A549 (cell line): ENCODE measurements around the gene XIRP1. TPM values are rescaled to one million over a fixed set of nuclear protein-coding genes. Genes with fewer than 3 reads are reported as not detected.

Experiments used
- ATAC-seq, 2 experiments: fragments of 200-7000 bp in 1 of 2; fragments of >200 bp in 1 of 2; cut with Nextera tagmentation in 1 of 2; cut with Tn5 transposase in 1 of 2; 3 replicates each; pipeline versions ENCODE4 v1.8.0 to v1.9.1; 2018 to 2020; ENCODE audit warnings: mild to moderate bottlenecking in 1 of 2, moderate library complexity in 1 of 2
- CTCF ChIA-PET: fragments of 300-600 bp; sonication (Branson Sonifier 250); formaldehyde crosslinking; extraction: SDS; loops from one replicate; lab custom pipeline; 2021; ENCODE audit warnings: antibody characterized with exemption, inconsistent platforms; lab: Yijun Ruan, JAX
- POLR2A ChIA-PET: fragments of 350-600 bp; formaldehyde crosslinking; extraction: SDS; loops from one replicate; lab custom pipeline; 2021; ENCODE audit warnings: antibody characterized with exemption, inconsistent platforms; lab: Yijun Ruan, JAX
- DNase-seq, 2 experiments: peaks; one replicate each; pipeline versions ENCODE4 v3.0.0 to v3.0.0-alpha.2; 2011 to 2016; ENCODE audit warnings: low read depth in 1 of 2, low spot score in 1 of 2
- FAIRE-seq: peaks from 2 replicates; lab custom pipeline; 2011; peaks lifted over from hg19 to GRCh38; lab: Jason Lieb, UNC
- H3K27ac ChIP-seq, 2 experiments: fragments of >200 bp; sonication (Bioruptor Twin); formaldehyde crosslinking; 3 replicates each; pipeline ENCODE4 v1.5.1; 2016 to 2017
- H3K4me1 ChIP-seq: fragments of >200 bp; sonication (Bioruptor Twin); formaldehyde crosslinking; 3 replicates; pipeline ENCODE4 v1.6.1; 2016
- H3K4me2 ChIP-seq: fragments of >200 bp; sonication (Bioruptor Twin); formaldehyde crosslinking; 3 replicates; pipeline ENCODE4 v1.6.1; 2016
- H3K4me3 ChIP-seq: fragments of >200 bp; sonication (Bioruptor Twin); formaldehyde crosslinking; 3 replicates; pipeline ENCODE4 v1.5.1; 2016
- H3K9me3 ChIP-seq: fragments of >200 bp; sonication (Bioruptor Twin); formaldehyde crosslinking; 3 replicates; pipeline ENCODE4 v1.6.1; 2016
- CEBPB ChIP-seq, 2 experiments: fragments of >200 bp in 1 of 2; sonication (Bioruptor Twin) in 1 of 2; formaldehyde crosslinking in 1 of 2; IDR thresholded peaks; 2 replicates each; pipeline ENCODE4 v1.6.1; 2012 to 2016
- CHD2 ChIP-seq: fragments of 150-350 bp; IDR thresholded peaks from 2 replicates; pipeline ENCODE4 v1.6.1; 2014; ENCODE audit warnings: low read length; ENCODE audit not compliant: partially characterized antibody
- EHF ChIP-seq: fragments of 250-450 bp; sonication (Bioruptor Pico); IDR thresholded peaks from 2 replicates; pipeline ENCODE4 v1.5.0; 2020; ENCODE audit warnings: mild to moderate bottlenecking
- EHMT2 ChIP-seq: fragments of 200-600 bp; sonication (generic); IDR thresholded peaks from 2 replicates; pipeline ENCODE4 v1.6.1; 2016; ENCODE audit warnings: antibody characterized with exemption, low read depth, mild to moderate bottlenecking, moderate library complexity
- GATA3 ChIP-seq: IDR thresholded peaks from 2 replicates; pipeline ENCODE4 v1.6.1; 2012; ENCODE audit warnings: borderline replicate concordance
- HOXA7 ChIP-seq: fragments of 250-450 bp; sonication (Bioruptor Pico); IDR thresholded peaks from 2 replicates; pipeline ENCODE4 v1.5.0; 2020; ENCODE audit warnings: mild to moderate bottlenecking, moderate library complexity
- JUNB ChIP-seq: fragments of >200 bp; sonication (Bioruptor Twin); formaldehyde crosslinking; IDR thresholded peaks from 2 replicates; pipeline ENCODE4 v1.6.1; 2016
- MYC ChIP-seq: IDR thresholded peaks from 2 replicates; pipeline ENCODE4 v1.6.1; 2012; ENCODE audit warnings: mild to moderate bottlenecking, inconsistent platforms, low read length, improper control_type of control experiment, borderline replicate concordance
- NFE2L2 ChIP-seq: fragments of 150-350 bp; conservative IDR thresholded peaks from 2 replicates; pipeline ENCODE4 v1.6.1; 2014; ENCODE audit warnings: low read length
- POLR2AphosphoS2 ChIP-seq: conservative IDR thresholded peaks from 2 replicates; pipeline ENCODE4 v1.6.1; 2012; ENCODE audit warnings: low read length, improper control_type of control experiment, inconsistent platforms
- RAD21 ChIP-seq, 2 experiments: fragments of >200 bp in 1 of 2; sonication (Bioruptor Twin) in 1 of 2; formaldehyde crosslinking in 1 of 2; IDR thresholded peaks in 1 of 2; conservative IDR thresholded peaks in 1 of 2; 2 replicates in 1 of 2; 3 replicates in 1 of 2; pipeline ENCODE4 v1.6.1; 2012 to 2018; ENCODE audit warnings: inconsistent platforms in 1 of 2
- RCOR1 ChIP-seq: fragments of 150-350 bp; IDR thresholded peaks from 2 replicates; pipeline ENCODE4 v1.6.1; 2014; ENCODE audit warnings: antibody characterized with exemption, low read length, low read depth
- ZC3H11A ChIP-seq: fragments of 450-650 bp; IDR thresholded peaks from 2 replicates; pipeline ENCODE4 v1.6.1; 2014; ENCODE audit warnings: antibody characterized with exemption, mild to moderate bottlenecking
- ZFP36 ChIP-seq: fragments of 450-650 bp; IDR thresholded peaks from 2 replicates; pipeline ENCODE4 v1.6.1; 2014; ENCODE audit warnings: borderline replicate concordance; ENCODE audit not compliant: partially characterized antibody
- ZNF302 ChIP-seq: fragments of 250-450 bp; sonication (Bioruptor Pico); IDR thresholded peaks from 2 replicates; pipeline ENCODE4 v1.9.0; 2021; ENCODE audit warnings: inconsistent platforms, mild to moderate bottlenecking, moderate library complexity
- WGBS: methylation state at CpG from one replicate; pipeline ENCODE4 v1.1.6; 2017; ENCODE audit errors: missing lambda C conversion rate; 5-methylcytosine and 5-hydroxymethylcytosine counted together
- polyA plus RNA-seq, 4 experiments: library from polyadenylated mRNA; depleted of rRNA in 3 of 4; stranded (reverse); fragments of >200 nt; fragmentation: RNase III in 1 of 4; extraction: RNeasy Plus Mini Kit Qiagen cat#74134 plus additional on column Dnase treatment in 1 of 4; gene quantifications; 2 replicates in 3 of 4; 3 replicates in 1 of 4; pipeline ENCODE4 v1.2.3, GENCODE V29; 2011 to 2017
- TF ChIP-seq, protein P1 (sequence below): fragments of >200 bp; sonication (Bioruptor Twin); formaldehyde crosslinking; IDR thresholded peaks from 3 replicates; pipeline ENCODE4 v1.5.1; 2016
- TF ChIP-seq, protein P2 (sequence below): fragments of 150-350 bp; IDR thresholded peaks from 2 replicates; pipeline ENCODE4 v1.6.1; 2014; ENCODE audit warnings: low read depth, mild to moderate bottlenecking, low read length
- TF ChIP-seq, protein P3 (sequence below): fragments of 200-600 bp; sonication (generic); IDR thresholded peaks from 2 replicates; pipeline ENCODE4 v1.6.1; 2016; ENCODE audit warnings: antibody characterized with exemption, mild to moderate bottlenecking, moderate library complexity

Gene XIRP1
- polyA plus RNA-seq, 2 of the 4 experiments (the other 2 are of a cell fraction), result not detected

DNA sequence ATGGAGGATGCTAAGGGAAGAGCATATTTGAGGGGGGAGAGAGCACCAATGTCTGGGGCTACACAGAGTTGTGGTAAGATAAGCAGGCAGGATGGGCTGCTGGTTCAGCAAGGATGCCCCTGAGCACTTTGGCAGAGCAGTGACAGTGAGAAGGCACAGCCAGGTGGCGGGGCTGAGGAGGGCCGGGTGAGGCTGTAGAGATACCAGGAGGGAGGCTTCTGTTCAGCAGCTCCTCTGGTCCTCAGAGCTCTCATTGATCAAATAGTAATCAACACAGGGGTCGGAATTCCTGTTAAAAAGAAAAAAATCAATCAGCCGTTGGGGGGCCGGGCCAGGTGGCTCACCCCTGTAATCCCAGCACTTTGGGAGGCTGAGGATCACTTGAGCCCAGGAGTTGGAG, 11.5 kb upstream of the XIRP1 start:
- ATAC-seq (no peak), FAIRE-seq (no peak), DNase-seq (no peak)
- no peak overlapping the region for H3K27ac ChIP-seq
- H3K4me3 ChIP-seq, result no peak overlapping the region
- no peak overlapping the region for H3K4me2 ChIP-seq
- peaks cover 11% of the 10 kb centered on the region; the same call in 2 of the 3 replicates for H3K9me3 ChIP-seq
- 11% methylated on average over 5 of the region's 5 CpGs for WGBS
- no peak for TF ChIP-seq JUNB
- no peak for TF ChIP-seq ZNF302
- no peak for TF ChIP-seq CHD2
- no peak for TF ChIP-seq ZFP36
- CTCF ChIA-PET, result interaction anchor here (0.6 to 2.2 kb wide), 8 partner anchors 8 to 544 kb away, joined by 3 to 10 read pairs (median 4); no protein-coding TSS in a partner anchor
- no peaks in the 10 kb centered on the region for H3K4me1 ChIP-seq
- POLR2A ChIA-PET, result no interaction called here

DNA sequence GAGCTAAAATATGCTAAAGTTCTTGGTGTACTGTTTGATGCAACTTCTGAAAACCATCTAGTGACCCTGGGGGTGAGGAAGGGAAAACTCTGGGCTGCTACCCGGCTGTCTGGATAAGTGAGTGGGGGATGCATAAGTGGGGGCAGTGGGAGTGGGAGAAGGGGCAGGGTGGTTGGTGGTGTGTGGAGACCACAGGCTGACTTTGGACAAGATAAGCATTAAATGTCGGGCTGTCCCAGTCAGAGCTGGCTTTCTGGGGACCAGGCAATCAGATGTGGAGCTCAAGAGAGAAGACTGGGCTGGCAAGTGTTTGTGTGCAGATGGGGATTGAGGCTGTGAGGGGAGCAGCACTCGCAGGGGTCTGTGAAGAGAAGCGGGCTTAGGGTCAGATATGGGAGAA, 11.0 kb upstream of the XIRP1 start:
- no peak overlapping the region for H3K4me3 ChIP-seq

DNA sequence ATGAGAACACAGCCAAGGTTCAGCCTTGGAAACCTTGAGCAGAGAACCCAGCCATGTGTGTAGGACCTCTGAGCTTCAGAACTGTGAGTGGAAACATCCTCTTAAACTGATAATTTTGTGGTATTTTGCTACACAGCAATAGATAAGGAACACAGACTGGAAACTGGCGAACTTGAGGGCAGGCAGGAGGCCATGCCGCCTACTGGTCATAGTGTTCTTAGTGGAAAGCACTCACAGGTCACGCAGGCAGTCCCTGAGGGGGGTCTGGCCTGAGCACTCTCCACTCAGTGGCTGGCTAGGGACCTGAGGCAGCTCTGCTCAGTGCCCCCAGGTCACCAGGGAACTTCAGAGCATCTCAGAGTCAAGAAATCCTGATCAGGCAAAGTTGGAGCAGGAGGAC, 9.7 kb upstream of the XIRP1 start:
- FAIRE-seq (no peak), ATAC-seq (peak in 1 of 2 experiments; percentile 67; a peak in 3 of 6 replicates), DNase-seq (no peak)
- ChIA-PET POLR2A (no interaction called here), CTCF (interaction anchor here (0.9 to 2.2 kb wide), 7 partner anchors 10 to 90 kb away, joined by 3 to 10 read pairs (median 4); partner anchors contain the start of gene XIRP1)
- Histone ChIP-seq H3K27ac (no peak overlapping the region), H3K4me2 (no peak overlapping the region), H3K9me3 (peaks cover 11% of the 10 kb centered on the region; the same call in 2 of the 3 replicates), H3K4me3 (no peak overlapping the region), H3K4me1 (no peaks in the 10 kb centered on the region)
- WGBS, result 28% methylated on average over 3 of the region's 3 CpGs
- TF ChIP-seq, protein P1, sequence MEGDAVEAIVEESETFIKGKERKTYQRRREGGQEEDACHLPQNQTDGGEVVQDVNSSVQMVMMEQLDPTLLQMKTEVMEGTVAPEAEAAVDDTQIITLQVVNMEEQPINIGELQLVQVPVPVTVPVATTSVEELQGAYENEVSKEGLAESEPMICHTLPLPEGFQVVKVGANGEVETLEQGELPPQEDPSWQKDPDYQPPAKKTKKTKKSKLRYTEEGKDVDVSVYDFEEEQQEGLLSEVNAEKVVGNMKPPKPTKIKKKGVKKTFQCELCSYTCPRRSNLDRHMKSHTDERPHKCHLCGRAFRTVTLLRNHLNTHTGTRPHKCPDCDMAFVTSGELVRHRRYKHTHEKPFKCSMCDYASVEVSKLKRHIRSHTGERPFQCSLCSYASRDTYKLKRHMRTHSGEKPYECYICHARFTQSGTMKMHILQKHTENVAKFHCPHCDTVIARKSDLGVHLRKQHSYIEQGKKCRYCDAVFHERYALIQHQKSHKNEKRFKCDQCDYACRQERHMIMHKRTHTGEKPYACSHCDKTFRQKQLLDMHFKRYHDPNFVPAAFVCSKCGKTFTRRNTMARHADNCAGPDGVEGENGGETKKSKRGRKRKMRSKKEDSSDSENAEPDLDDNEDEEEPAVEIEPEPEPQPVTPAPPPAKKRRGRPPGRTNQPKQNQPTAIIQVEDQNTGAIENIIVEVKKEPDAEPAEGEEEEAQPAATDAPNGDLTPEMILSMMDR, result no peak
- no peak for TF ChIP-seq EHMT2
- TF ChIP-seq, protein P2, sequence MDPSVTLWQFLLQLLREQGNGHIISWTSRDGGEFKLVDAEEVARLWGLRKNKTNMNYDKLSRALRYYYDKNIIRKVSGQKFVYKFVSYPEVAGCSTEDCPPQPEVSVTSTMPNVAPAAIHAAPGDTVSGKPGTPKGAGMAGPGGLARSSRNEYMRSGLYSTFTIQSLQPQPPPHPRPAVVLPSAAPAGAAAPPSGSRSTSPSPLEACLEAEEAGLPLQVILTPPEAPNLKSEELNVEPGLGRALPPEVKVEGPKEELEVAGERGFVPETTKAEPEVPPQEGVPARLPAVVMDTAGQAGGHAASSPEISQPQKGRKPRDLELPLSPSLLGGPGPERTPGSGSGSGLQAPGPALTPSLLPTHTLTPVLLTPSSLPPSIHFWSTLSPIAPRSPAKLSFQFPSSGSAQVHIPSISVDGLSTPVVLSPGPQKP, result no peak

More for the DNA sequence above, 11.0 kb upstream of the XIRP1 start:
- no peak for DNase-seq
- POLR2A ChIA-PET, result no interaction called here
- peaks cover 11% of the 10 kb centered on the region; the same call in 2 of the 3 replicates for H3K9me3 ChIP-seq
- FAIRE-seq, result no peak
- TF ChIP-seq ZFP36, result no peak
- TF ChIP-seq HOXA7 (CRISPR knock-in tag), result no peak
- TF ChIP-seq ZC3H11A, result no peak
- TF ChIP-seq, protein P3, sequence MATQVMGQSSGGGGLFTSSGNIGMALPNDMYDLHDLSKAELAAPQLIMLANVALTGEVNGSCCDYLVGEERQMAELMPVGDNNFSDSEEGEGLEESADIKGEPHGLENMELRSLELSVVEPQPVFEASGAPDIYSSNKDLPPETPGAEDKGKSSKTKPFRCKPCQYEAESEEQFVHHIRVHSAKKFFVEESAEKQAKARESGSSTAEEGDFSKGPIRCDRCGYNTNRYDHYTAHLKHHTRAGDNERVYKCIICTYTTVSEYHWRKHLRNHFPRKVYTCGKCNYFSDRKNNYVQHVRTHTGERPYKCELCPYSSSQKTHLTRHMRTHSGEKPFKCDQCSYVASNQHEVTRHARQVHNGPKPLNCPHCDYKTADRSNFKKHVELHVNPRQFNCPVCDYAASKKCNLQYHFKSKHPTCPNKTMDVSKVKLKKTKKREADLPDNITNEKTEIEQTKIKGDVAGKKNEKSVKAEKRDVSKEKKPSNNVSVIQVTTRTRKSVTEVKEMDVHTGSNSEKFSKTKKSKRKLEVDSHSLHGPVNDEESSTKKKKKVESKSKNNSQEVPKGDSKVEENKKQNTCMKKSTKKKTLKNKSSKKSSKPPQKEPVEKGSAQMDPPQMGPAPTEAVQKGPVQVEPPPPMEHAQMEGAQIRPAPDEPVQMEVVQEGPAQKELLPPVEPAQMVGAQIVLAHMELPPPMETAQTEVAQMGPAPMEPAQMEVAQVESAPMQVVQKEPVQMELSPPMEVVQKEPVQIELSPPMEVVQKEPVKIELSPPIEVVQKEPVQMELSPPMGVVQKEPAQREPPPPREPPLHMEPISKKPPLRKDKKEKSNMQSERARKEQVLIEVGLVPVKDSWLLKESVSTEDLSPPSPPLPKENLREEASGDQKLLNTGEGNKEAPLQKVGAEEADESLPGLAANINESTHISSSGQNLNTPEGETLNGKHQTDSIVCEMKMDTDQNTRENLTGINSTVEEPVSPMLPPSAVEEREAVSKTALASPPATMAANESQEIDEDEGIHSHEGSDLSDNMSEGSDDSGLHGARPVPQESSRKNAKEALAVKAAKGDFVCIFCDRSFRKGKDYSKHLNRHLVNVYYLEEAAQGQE, result no peak
- TF ChIP-seq NFE2L2, result no peak
- TF ChIP-seq EHF (CRISPR knock-in tag), result no peak
- no peak for TF ChIP-seq GATA3
- no peak for TF ChIP-seq CEBPB (IDR thresholded peaks at IDR 0.05)
- no peak for TF ChIP-seq POLR2AphosphoS2
- no peak for TF ChIP-seq RAD21 (conservative IDR thresholded peaks at IDR 0.05 in 1 of 2, IDR thresholded peaks at IDR 0.05 in 1 of 2)
- TF ChIP-seq RCOR1, result no peak
- no peak for TF ChIP-seq MYC
- TF ChIP-seq, all 56 proteins: peak for 0
- 13% methylated on average over 4 of the region's 4 CpGs for WGBS
- no peak for ATAC-seq
- Histone ChIP-seq H3K27ac (no peak overlapping the region), H3K4me2 (no peak overlapping the region), H3K4me1 (no peaks in the 10 kb centered on the region)
- CTCF ChIA-PET, result interaction anchor here (0.6 to 2.2 kb wide), 9 partner anchors 8 to 544 kb away, joined by 3 to 10 read pairs (median 4); partner anchors contain the start of gene XIRP1
